H9 (cell line): ENCODE data around the gene KCNH1. TPM values are rescaled to one million over a fixed set of nuclear protein-coding genes. Genes with fewer than 3 reads are reported as not detected.

ENCODE experiments used
- DNase-seq: peaks from one replicate; pipeline ENCODE4 v3.0.0-alpha.2; 2017
- H2AFZ ChIP-seq: one replicate; pipeline ENCODE4 v1.6.1; 2013; ENCODE audit warnings: mild to moderate bottlenecking, low read length, control low read depth, moderate library complexity
- H2AK5ac ChIP-seq: 2 replicates; pipeline ENCODE4 v1.6.1; 2013; ENCODE audit warnings: low read length, control low read depth, mixed read lengths; ENCODE audit not compliant: insufficient read length
- H2BK120ac ChIP-seq: one replicate; pipeline ENCODE4 v1.6.1; 2013; ENCODE audit warnings: low read depth, mild to moderate bottlenecking, low read length, control low read depth, inconsistent platforms; ENCODE audit not compliant: poor library complexity, severe bottlenecking
- H2BK12ac ChIP-seq: 2 replicates; pipeline ENCODE4 v1.6.1; 2013; ENCODE audit warnings: low read length, control low read depth, mixed read lengths, low read depth; ENCODE audit not compliant: insufficient read length
- H2BK15ac ChIP-seq: 2 replicates; pipeline ENCODE4 v1.6.1; 2013; ENCODE audit warnings: low read depth, low read length, control low read depth
- H2BK20ac ChIP-seq: one replicate; pipeline ENCODE4 v1.6.1; 2013; ENCODE audit warnings: low read depth, mild to moderate bottlenecking, low read length, control low read depth, inconsistent platforms; ENCODE audit not compliant: poor library complexity, severe bottlenecking
- H2BK5ac ChIP-seq: 2 replicates; pipeline ENCODE4 v1.6.1; 2013; ENCODE audit warnings: low read length, control low read depth, mixed read lengths; ENCODE audit not compliant: insufficient read length
- H3K14ac ChIP-seq: 2 replicates; pipeline ENCODE4 v1.6.1; 2013; ENCODE audit warnings: low read length, control low read depth; ENCODE audit not compliant: insufficient read depth
- H3K18ac ChIP-seq: 2 replicates; pipeline ENCODE4 v1.6.1; 2013; ENCODE audit warnings: low read depth, mild to moderate bottlenecking, mixed read lengths, low read length, control low read depth; ENCODE audit not compliant: insufficient read length
- H3K23ac ChIP-seq: 2 replicates; pipeline ENCODE4 v1.6.1; 2013; ENCODE audit warnings: low read length, control low read depth, mixed read lengths, low read depth; ENCODE audit not compliant: insufficient read length
- H3K23me2 ChIP-seq: 2 replicates; pipeline ENCODE4 v1.6.1; 2013; ENCODE audit warnings: low read depth, mild to moderate bottlenecking, mixed read lengths, low read length, control low read depth; ENCODE audit not compliant: insufficient read length, poor library complexity, severe bottlenecking
- H3K27ac ChIP-seq: 2 replicates; pipeline ENCODE4 v1.5.1; 2013; ENCODE audit warnings: low read length, control low read depth, mixed read lengths, low read depth; ENCODE audit not compliant: insufficient read length
- H3K27me3 ChIP-seq: 2 replicates; pipeline ENCODE4 v1.6.1; 2013; ENCODE audit warnings: low read length, control low read depth, inconsistent platforms; ENCODE audit not compliant: insufficient read depth
- H3K4ac ChIP-seq: 2 replicates; pipeline ENCODE4 v1.6.1; 2013; ENCODE audit warnings: low read depth, mild to moderate bottlenecking, control low read depth, inconsistent platforms, low read length, moderate library complexity
- H3K4me1 ChIP-seq: 2 replicates; pipeline ENCODE4 v1.6.1; 2013; ENCODE audit warnings: low read length, control low read depth, inconsistent platforms; ENCODE audit not compliant: insufficient read depth
- H3K4me2 ChIP-seq: 2 replicates; pipeline ENCODE4 v1.6.1; 2013; ENCODE audit warnings: low read length, control low read depth, mixed read lengths; ENCODE audit not compliant: insufficient read length, insufficient read depth
- H3K56ac ChIP-seq: 2 replicates; pipeline ENCODE4 v1.6.1; 2013; ENCODE audit warnings: low read depth, mild to moderate bottlenecking, mixed read lengths, low read length, control low read depth; ENCODE audit not compliant: insufficient read length
- H3K79me1 ChIP-seq: 2 replicates; pipeline ENCODE4 v1.6.1; 2013; ENCODE audit warnings: low read depth, mild to moderate bottlenecking, moderate library complexity, low read length, control low read depth, inconsistent platforms; ENCODE audit not compliant: insufficient read depth, poor library complexity, severe bottlenecking
- H3K79me2 ChIP-seq: 2 replicates; pipeline ENCODE4 v1.6.1; 2013; ENCODE audit warnings: low read length, control low read depth, inconsistent platforms; ENCODE audit not compliant: insufficient read depth
- H3K9ac ChIP-seq: 2 replicates; pipeline ENCODE4 v1.6.1; 2013; ENCODE audit warnings: low read length, control low read depth, mixed read lengths; ENCODE audit not compliant: insufficient read length; ENCODE audit errors: extremely low read depth
- H3K9me3 ChIP-seq: one replicate; pipeline ENCODE4 v1.6.1; 2013; ENCODE audit warnings: low read depth, low read length, inconsistent platforms; ENCODE audit not compliant: control insufficient read depth
- H3T11ph ChIP-seq: one replicate; pipeline ENCODE4 v1.6.1; 2013; ENCODE audit warnings: mild to moderate bottlenecking, low read length, control low read depth, inconsistent platforms
- H4K20me1 ChIP-seq: one replicate; pipeline ENCODE4 v1.6.1; 2013; ENCODE audit not compliant: control insufficient read depth, insufficient read length, insufficient read depth
- H4K5ac ChIP-seq: 2 replicates; pipeline ENCODE4 v1.6.1; 2013; ENCODE audit warnings: low read depth, mild to moderate bottlenecking, mixed read lengths, low read length, control low read depth; ENCODE audit not compliant: insufficient read length
- H4K8ac ChIP-seq: replicated peaks from 2 replicates; pipeline ENCODE4 v1.6.1; 2013; ENCODE audit warnings: low read length, control low read depth, mixed read lengths, low read depth; ENCODE audit not compliant: insufficient read length
- H4K91ac ChIP-seq: 2 replicates; pipeline ENCODE4 v1.6.1; 2013; ENCODE audit warnings: low read depth, mild to moderate bottlenecking, moderate library complexity, mixed read lengths, low read length, control low read depth; ENCODE audit not compliant: insufficient read length
- H3K27ac Mint-ChIP-seq, 3 experiments: 2 replicates in 2 of 3; 3 replicates in 1 of 3; pipeline ENCODE4 v1.8.0; 2020 to 2021; ENCODE audit warnings: mixed read lengths in 3 of 3, mild to moderate bottlenecking in 1 of 3, moderate library complexity in 1 of 3
- H3K27me3 Mint-ChIP-seq: 2 replicates; pipeline ENCODE4 v1.8.0; 2021; ENCODE audit warnings: low read depth, mild to moderate bottlenecking, moderate library complexity, mixed read lengths
- H3K36me3 Mint-ChIP-seq, 3 experiments: 2 replicates in 2 of 3; 3 replicates in 1 of 3; pipeline ENCODE4 v1.8.0; 2020 to 2021; ENCODE audit warnings: low read depth in 3 of 3, mixed read lengths in 3 of 3; ENCODE audit not compliant: insufficient read depth in 1 of 3
- H3K4me1 Mint-ChIP-seq, 2 experiments: 2 replicates each; pipeline ENCODE4 v1.8.0; 2020; ENCODE audit warnings: mixed read lengths in 2 of 2
- H3K4me3 Mint-ChIP-seq, 2 experiments: 2 replicates in 1 of 2; 3 replicates in 1 of 2; pipeline ENCODE4 v1.8.0; 2020 to 2021; ENCODE audit warnings: mild to moderate bottlenecking in 2 of 2, mixed read lengths in 2 of 2, moderate library complexity in 1 of 2
- H3K9me3 Mint-ChIP-seq, 2 experiments: 2 replicates in 1 of 2; 3 replicates in 1 of 2; pipeline ENCODE4 v1.8.0; 2020; ENCODE audit warnings: mild to moderate bottlenecking in 2 of 2, mixed read lengths in 2 of 2, moderate library complexity in 1 of 2
- CTCF ChIP-seq: fragments of 200-600 bp; sonication (generic); conservative IDR thresholded peaks from 3 replicates; pipeline ENCODE4 v1.8.0; 2021; ENCODE audit warnings: antibody characterized with exemption, mild to moderate bottlenecking
- whole genome bisulfite sequencing: extraction: QIAGEN DNeasy Blood & Tissue Kit; methylation state at CpG from one replicate; pipeline ENCODE4 v1.1.7; 2013; ENCODE audit warnings: missing lambda C conversion rate, low lambda C conversion rate, mixed read lengths; ENCODE audit not compliant: insufficient read length; ENCODE audit errors: extremely low coverage; 5-methylcytosine and 5-hydroxymethylcytosine counted together
- total RNA-seq: library from RNA; stranded (reverse); gene quantifications from 2 replicates; pipeline ENCODE4 v1.2.1, GENCODE V29; 2021

KCNH1 gene
- total RNA-seq, 1 experiment from 2014 or later = 0.11 TPM

GRCh38 chr1:210935905-210936304 lies 198.0 kb downstream of the KCNH1 start:
- Mint-ChIP-seq H3K36me3 (no peaks in the 10 kb centered on the region), H3K4me3 (no peak overlapping the region), H3K4me1 (no peaks in the 10 kb centered on the region), H3K27ac (no peak overlapping the region), H3K27me3 (no peaks in the 10 kb centered on the region), H3K9me3 (no peaks in the 10 kb centered on the region; a peak in 1 of 5 replicates)
- Histone ChIP-seq H2BK12ac (no peak overlapping the region), H2BK120ac (no peak overlapping the region), H3K4me2 (no peak overlapping the region), H3K27ac (no peak overlapping the region), H3T11ph (no peak overlapping the region), H3K14ac (no peak overlapping the region), H3K27me3 (no peaks in the 10 kb centered on the region), H3K9ac (no peak overlapping the region), H3K79me2 (no peaks in the 10 kb centered on the region), H3K79me1 (no peaks in the 10 kb centered on the region), H4K91ac (no peak overlapping the region), H2BK5ac (no peak overlapping the region), H3K23ac (no peak overlapping the region), H3K18ac (no peak overlapping the region), H4K20me1 (no peaks in the 10 kb centered on the region), H2BK15ac (no peak overlapping the region), H2AK5ac (no peak overlapping the region), H4K5ac (no peak overlapping the region), H3K23me2 (no peaks in the 10 kb centered on the region), H4K8ac (no peak overlapping the region), H2AFZ (no peak overlapping the region), H3K56ac (no peak overlapping the region), H3K9me3 (no peaks in the 10 kb centered on the region), H3K4me1 (peaks cover 2% of the 10 kb centered on the region; the same call in 1 of the 2 replicates), H3K4ac (no peak overlapping the region), H2BK20ac (no peak overlapping the region)
- DNase-seq = no peak
- no CpG with 5 or more reads among the region's 4 CpGs for WGBS
- no peak for TF ChIP-seq CTCF
